Measurements from ENCODE around the gene NEU1.

NEU1 gene

GRCh38 chr6:31850765-31851484 is 11.7 kb downstream of the NEU1 start:
- H3K4me3 ChIP-seq (replicated peaks; ENCODE audit: insufficient read depth, low read length): no peak overlapping the region
- H3K27me3 ChIP-seq (ENCODE audit: insufficient read depth, poor library complexity, severe bottlenecking): no peaks in the 10 kb centered on the region
- no peak for DNase-seq (ENCODE audit: low read depth in 1 of 2, low spot score in 1 of 2)
- TF ChIP-seq GABPA (IDR thresholded peaks at IDR 0.05; ENCODE audit: low read depth) (no peak), CTCF (IDR thresholded peaks at IDR 0.05; ENCODE audit: insufficient read depth, low read length) (no peak), REST (IDR thresholded peaks at IDR 0.05; ENCODE audit: insufficient replicate concordance, low read depth) (no peak), SPI1 (IDR thresholded peaks at IDR 0.05; ENCODE audit: borderline replicate concordance, low read depth) (no peak), POLR2AphosphoS5 (IDR thresholded peaks at IDR 0.05; ENCODE audit: low read depth) (no peak)
- H3K27ac ChIP-seq (replicated peaks): no peak overlapping the region

- no peak for DNase-seq (ENCODE audit: low read depth in 1 of 2, low spot score in 1 of 2)
- Histone ChIP-seq H3K27ac (replicated peaks) (no peak overlapping the region), H3K4me3 (replicated peaks; ENCODE audit: insufficient read depth, low read length) (no peak overlapping the region), H3K27me3 (ENCODE audit: insufficient read depth, poor library complexity, severe bottlenecking) (no peaks in the 10 kb centered on the region)
- TF ChIP-seq REST (IDR thresholded peaks at IDR 0.05; ENCODE audit: insufficient replicate concordance, low read depth) (no peak), SPI1 (IDR thresholded peaks at IDR 0.05; ENCODE audit: borderline replicate concordance, low read depth) (no peak), GABPA (IDR thresholded peaks at IDR 0.05; ENCODE audit: low read depth) (no peak), CTCF (IDR thresholded peaks at IDR 0.05; ENCODE audit: insufficient read depth, low read length) (no peak), POLR2AphosphoS5 (IDR thresholded peaks at IDR 0.05; ENCODE audit: low read depth) (no peak)
These were observed 15.2 kb downstream of the NEU1 start for GRCh38 chr6:31847276-31847978.

- TF ChIP-seq POLR2AphosphoS5 (IDR thresholded peaks at IDR 0.05; ENCODE audit: low read depth) (no peak), CTCF (IDR thresholded peaks at IDR 0.05; ENCODE audit: insufficient read depth, low read length) (no peak), REST (IDR thresholded peaks at IDR 0.05; ENCODE audit: insufficient replicate concordance, low read depth) (no peak)
- DNase-seq (ENCODE audit: low read depth in 1 of 2, low spot score in 1 of 2): no peak
- Histone ChIP-seq H3K27me3 (ENCODE audit: insufficient read depth, poor library complexity, severe bottlenecking) (no peaks in the 10 kb centered on the region), H3K27ac (replicated peaks) (no peak overlapping the region), H3K4me3 (replicated peaks; ENCODE audit: insufficient read depth, low read length) (no peak overlapping the region)
These were observed 18.1 kb downstream of the NEU1 start for GRCh38 chr6:31844507-31844906.

Data from HL-60 (cell line).